Measurements from ENCODE around the gene SH2D3A.
"Not testable (repeated sequence)": the region's sequence is repeated elsewhere in the genome, so short reads cannot be mapped to it uniquely, and the experiment has no call there.

SH2D3A gene

DNA sequence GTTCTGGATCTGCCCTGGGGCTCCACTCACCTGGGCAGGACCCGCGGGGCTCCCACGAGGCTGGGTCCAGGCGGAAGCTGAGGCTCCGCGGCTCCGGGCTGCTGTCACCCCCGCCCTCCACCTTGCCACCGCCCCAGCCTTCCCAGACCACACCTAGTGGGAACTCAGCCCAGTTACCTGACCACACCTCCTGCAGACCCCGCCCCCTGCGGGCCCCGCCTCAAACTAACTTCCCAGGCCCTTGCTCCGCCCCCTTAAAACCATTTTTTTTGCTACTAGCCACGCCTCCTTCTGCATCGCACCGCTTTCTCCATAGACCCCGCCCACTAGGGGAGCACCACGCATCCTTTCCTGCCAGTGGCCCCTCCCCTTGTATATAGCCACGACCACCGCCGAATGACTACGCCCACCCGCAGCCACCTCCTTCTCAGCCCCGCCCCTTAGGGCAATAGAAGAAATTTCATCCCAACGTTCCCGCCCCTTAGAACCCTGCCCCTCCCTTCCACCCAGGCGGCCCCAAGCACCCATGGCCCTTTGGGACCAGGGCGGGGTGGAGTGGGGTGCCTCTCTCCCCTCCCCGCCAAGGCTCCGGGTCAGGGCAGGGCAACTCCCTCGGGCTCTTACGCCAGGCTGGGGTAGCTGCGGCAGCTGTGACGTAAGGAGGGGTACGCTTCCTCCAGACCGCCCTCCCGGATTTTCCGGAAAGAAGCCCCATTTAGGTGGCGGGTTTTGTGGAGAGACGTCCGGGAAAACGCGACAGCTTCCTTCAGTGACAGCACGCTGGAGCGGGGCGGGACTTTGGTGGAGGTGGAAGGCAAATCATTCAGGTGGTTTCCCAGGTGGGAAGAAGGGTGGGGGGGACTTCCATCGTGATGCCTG is at the start of gene SH2D3A:
Gene SH2D3A, minus strand, starts transcription at position 79 of the 879 bp plus-strand sequence. CDS start 3,687 bp downstream, outside the sequence.
- peak; percentile 52 for DNase-seq (ENCODE audit: low spot score)

DNA sequence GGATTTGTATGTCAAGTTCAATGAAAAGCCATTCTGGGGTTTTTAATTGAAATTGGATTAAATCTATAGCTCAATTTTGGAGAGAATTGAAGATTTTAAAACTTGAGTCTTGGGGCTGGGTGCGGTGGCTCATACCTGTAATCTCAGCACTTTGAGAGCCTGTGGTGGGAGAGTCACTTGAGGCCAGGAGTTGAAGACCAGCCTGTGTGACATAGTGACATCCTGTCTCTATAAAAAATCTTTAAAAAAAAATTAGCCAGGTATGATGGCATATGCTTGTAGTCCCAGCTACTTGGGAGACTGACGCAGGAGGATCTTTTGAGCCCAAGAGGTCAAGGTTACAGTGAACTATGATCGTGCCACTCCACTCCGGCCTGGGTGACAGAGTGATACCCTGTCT is 46.4 kb upstream of the SH2D3A start:
- no peak for DNase-seq (ENCODE audit: low spot score)

DNA sequence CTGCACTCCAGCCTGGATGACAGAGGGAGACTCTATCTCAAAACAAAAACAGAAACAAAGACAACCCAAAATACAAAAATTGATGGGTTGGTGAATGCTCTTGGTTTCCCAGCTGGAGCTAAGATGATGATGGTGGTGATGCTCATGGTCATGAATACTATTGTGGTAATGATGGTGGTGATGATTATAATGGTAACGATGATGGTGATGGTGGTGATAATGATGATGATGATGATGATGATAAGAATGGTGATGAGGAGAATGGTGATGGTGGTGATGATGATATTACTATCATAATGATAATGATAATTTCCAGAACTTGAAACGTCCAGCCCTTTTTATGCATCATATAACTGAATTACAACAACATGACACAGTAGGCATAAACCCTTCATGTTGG is 45.4 kb upstream of the SH2D3A start:
- DNase-seq (ENCODE audit: low spot score): no peak

DNA sequence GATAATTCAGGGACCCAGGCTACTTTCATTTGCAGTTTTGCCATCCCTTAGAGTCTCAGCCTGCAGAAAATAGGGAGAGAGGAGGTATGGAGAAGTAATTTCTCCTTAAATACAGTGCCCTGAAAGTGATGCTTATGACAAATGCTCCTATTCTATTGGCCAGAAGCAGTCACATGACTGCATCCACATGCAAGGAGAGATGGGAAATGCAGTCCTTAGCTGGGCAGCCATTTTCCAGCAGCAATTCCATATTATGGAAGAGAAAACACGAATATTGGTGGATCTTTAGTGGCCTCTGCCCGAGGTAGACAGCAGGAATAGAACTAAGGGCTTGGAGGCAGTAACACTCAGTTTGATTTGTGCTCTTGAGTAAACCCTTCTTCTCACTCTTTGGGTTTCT is 44.7 kb upstream of the SH2D3A start:
- DNase-seq (ENCODE audit: low spot score): peak; percentile 46

DNA sequence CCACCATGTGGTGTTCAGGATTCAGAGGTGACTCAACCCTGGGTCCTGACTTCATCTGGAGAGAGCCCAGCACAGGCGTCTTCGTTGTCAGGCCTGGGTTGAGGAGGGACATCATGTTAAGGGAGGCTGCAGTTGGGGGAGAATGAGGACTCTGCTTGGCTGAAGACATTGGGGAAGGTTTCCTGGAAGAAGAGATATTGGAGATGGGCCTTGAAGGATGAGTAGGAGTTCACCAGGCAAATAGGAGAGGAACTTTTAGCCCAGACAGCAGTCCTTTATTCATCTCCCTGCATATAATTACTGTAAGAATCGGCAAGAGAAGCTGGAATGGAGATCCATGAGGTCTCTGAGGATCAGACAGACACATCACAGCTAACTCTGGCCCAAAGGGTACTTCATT is 44.1 kb upstream of the SH2D3A start:
- no peak for DNase-seq (ENCODE audit: low spot score)

DNA sequence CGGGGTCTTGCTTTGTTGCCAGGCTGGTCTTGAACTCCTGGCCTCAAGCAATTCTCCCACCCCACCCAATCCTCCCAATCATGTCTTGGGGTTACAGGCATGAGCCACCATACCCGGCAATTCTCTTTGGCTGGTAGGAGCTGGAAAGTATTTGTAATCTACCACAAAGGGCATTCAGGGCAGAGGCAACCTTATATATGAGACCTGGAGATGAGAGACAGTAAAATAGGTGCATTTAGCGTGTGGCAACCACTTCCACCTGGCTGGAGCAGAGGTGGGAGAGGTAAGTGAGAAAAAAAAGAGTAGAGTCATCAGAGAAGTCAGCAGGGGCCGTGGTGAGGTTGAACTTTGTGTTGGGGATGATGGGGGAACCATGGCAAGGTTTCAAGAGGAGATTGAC is 42.0 kb upstream of the SH2D3A start:
- DNase-seq (ENCODE audit: low spot score): no peak

DNA sequence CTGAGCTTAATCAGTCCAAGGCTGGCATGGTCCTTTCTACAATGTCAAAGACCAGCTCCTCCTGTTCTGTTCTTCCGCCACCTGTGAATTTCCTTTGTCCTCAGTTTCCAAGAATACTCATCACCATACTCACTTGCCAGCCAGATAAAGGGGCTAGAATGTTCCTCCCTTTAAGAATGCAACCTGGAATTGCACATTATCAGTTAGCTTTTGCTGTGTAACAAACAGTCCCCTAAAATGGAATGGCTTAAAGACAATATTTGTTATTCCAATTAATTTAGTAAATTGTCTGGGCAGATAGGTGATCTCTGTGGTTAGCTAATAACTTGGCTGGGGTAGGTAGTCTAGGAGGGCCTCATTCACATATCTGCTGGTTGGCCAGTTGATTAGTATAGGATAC is 41.3 kb upstream of the SH2D3A start:
- no peak for DNase-seq (ENCODE audit: low spot score)

DNA sequence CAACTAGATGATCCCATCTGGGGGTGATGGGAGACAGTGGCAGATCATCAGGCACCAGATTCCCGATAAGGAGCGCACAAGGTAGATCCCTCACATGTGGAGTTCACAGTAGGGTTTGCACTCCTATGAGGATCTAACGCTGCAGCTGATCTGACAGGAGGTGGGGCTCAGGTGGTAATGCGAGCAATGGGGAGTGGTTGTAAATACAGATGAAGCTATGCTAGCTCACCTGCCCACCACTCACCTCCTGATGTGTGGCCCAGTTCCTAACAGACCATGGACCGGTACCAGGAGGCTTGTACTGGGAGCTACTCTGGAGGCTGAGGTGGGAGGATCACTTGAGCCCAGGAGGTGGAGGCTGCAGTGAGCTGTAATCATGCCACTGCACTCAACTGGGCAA is 40.1 kb upstream of the SH2D3A start:
- no peak for DNase-seq (ENCODE audit: low spot score)

DNA sequence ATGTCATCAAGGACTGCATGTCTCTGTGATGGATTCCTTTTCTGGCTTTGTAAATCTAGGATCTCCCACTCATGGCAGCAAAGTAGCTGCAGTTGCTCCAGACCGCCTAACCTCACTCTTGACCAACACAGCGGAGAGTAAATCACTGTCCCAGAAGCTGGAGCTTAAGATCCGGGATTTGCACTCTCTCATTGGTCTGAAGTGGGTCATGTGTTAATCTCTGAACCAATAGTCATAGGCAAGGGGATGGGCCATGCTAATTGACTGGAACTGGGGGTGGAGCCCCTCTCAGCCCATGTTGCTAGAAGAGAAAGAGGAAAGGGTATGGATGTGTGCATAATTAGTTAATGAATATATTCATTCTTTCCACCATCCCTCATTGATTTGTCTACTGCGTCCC is 39.3 kb upstream of the SH2D3A start:
- no peak for DNase-seq (ENCODE audit: low spot score)

DNA sequence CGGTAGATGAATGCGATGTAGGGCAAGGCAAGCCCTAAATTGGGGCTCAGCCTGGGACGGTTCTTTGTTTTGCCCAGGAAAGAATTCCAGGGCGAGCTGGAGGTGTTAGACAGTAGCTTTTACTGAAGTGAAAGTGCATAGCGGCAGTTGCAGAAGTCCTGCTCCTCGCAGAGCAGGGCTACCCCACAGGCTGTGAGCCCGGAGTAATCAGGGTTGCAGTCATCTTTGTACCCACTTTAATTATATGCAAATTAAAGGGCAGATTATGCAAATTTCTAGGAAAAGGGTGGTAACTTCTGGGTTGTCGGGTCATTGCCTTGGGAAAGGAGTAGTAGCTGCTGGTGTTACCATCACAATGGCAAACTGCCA is 35.8 kb upstream of the SH2D3A start:
- no peak for DNase-seq (ENCODE audit: low spot score)

DNA sequence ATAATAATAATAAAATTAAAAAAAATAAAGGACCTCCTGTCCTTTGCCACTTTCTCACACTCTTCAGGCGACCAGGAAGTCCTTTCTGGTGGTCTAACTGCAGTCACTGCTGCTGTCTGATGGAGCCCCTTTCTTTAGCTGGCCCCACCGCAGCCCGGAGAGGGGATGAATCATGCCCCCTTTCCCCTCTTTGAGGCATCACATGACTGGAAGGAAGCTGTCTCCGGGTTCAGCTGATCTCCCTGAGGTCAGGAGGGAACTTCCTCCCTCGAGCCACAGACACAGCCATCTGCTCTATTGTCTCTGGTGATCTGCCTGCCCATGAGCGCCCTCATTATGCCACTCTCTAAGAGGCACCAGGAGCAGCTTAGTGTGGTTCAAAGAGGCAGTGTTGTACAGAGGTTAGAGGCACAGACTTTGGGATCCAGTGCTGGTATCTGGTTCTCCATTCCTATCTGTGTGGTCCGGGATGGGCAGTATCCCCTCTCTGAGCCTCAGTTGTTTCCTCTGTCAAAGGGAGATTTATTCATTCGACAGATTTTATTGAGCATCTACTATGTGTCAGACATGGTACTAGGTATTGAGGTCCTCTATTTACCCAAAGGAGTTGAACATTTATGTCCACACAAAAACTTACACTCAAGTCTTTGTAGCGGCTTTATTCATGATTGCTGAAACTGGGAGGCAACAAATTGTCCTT is 35.3 kb upstream of the SH2D3A start:
- DNase-seq (ENCODE audit: low spot score): no peak

DNA sequence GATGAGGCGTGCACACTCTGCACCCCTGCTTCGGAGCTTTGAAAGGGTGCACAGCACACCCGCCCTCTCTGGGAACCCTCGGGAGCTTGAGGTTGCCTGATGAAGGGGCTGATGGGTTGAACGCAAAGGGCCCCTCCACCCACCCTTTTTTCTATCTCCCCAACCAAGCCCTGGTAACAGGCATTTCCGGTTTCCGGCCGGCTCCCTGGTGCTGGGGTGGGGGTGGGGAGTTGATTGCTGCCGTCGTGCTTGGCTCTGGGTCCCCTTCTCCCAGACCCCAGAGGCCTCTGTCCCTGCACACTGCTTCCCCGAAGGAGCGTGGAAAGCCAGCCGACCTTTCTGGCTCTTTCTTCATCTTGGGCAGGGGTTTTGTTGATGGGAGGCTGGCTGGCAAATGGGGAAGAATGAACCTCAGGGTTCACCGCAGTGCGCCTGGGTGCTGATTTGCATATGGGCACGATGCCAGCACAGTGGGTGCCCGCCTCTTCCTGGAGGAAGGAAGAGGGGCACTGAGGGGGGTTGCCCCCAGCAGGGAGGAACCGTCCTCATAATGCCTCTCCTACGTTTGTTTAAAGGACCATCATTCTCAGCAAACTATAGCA is 34.4 kb upstream of the SH2D3A start:
- no peak for DNase-seq (ENCODE audit: low spot score)

DNA sequence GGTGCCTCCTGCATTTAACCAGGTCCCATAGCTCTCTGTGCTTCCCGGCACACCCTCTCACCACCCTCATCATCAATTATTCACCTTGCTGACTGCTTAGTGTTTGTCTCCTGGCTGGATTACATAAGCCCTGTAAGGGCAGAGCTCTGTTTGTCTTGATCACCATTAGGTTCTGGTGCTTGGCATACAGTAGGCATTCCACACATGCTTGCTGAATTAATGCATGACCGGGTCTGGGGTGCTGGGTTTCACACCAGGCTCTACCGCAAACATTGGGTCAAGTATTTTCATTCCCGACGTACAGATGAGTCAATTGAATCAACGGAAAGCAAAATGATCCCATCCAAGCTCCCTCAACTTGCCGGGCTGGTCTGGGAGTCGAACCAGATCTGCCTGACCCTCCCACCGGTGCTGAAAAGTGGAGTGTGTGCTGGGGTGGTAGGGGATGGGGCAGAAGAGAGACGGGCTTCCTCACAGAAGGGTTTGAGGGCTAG is 33.8 kb upstream of the SH2D3A start:
- no peak for DNase-seq (ENCODE audit: low spot score)

DNA sequence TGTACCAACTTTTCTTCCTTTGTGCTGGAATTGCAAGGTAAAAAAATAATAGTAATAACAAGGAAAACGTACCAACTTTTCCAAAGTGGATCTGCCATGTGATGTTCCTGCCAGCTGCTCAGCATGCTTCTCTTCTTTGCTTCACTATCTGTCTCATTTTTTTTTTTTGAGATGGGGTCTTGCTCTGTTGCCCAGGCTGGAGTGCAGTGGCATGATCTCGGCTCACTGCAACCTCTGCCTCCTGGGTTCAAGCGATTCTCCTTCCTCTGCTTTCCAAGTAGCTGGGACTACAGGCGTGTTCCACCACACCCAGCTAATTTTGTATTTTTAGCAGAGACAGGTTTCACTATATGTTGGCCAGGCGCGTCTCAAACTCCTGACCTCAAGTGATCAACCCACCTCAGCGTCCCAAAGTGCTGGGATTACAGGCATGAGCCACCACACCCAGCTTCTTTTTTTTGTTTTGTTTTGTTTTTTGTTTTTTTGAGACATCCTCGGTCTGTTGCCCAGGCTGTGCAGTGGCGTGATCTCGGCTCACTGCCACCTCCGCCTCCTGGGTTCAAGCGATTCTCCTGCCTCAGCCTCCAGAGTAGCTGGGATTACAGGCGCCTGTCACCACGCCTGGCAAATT is 33.0 kb upstream of the SH2D3A start:
- not testable (repeated sequence) for DNase-seq (ENCODE audit: low spot score)

DNA sequence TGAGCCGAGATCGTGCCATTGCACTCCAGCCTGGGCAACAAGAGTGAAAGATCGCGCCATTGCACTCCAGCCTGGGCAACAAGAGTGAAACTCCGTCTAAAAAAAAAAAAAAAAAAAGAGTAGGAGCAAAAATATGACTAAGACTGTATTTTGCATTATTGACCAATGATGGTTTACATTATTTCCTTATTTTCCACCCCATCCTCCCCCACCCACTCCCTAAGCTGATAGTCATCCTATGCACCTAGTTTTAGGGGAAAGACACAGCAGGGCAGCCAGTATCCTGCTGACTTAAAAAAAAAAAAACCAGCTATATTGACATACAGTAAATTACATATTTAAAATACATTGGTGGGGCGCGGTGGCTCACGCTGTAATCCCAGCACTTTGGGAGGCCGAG is 30.4 kb upstream of the SH2D3A start:
- no peak for DNase-seq (ENCODE audit: low spot score)

DNA sequence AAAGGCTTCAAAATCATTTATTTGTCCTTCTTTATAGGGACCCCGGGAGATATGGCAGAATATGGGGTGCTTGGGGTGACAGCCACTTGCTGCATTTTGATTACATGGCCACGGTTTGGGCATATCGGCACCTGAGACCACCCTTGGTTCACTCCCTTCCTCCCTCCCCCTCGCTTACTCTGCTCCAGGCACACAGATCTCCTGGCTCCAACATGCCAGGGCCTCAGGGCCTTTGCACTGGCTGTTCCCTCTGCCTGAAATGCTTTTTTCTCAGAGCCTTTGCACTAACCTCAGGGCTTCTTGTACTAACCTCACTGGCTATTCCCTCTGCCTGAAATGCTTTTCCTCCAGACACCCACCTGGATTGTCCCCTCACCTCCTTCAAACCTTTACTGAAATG is 29.0 kb upstream of the SH2D3A start:
- DNase-seq (ENCODE audit: low spot score): no peak

DNA sequence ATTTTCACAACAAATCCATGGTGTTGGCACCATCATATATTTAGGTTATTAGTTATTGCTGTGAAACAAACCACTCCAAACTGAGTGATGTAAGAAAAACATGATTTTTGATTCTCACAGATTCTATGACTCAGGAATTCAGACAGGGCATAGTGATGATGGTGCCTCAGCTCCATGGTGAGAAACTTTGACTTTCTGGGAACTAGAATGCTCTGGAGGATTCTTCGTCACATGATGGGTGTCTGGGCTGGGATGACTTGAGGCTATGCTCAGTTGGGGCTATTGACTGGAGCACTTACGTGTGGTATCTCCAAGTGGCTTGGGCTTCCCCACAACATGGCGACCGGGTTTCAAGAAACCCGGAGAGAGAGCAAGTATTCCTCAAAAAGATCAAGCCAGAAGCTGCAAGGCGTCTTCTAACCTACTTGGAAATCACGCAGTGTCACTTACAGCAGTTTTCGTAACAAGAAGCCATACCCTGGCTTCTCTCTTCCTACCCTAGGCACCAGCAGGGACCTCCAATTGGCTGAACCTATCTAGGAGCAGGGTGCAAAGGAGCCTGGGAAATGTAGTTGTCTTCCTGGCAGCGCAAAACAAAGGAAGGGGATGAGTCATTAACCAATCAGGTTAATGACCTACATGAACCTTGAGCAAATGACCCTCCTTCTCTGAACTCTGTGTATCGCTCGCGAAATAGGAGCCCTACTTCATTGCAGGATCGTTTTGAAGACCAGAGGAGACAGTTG is 27.6 kb upstream of the SH2D3A start:
- DNase-seq (ENCODE audit: low spot score): no peak

DNA sequence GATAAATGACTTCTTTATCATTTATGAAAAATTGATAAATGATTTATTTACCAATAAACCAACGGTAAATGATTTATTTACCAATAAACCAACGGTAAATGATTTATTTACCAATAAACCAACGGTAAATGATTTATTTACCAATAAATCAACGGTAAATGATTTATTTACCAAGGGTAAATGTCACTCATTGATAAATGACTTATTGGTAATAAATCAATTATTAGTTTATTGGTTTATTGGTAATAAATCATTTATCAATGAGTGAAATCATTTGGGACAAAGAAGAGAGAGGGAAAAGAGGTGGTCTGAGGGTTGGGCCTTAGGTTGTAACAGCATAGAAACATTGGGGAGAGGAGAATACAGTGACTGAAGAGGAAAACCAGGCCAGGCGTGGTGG is 26.7 kb upstream of the SH2D3A start:
- no peak for DNase-seq (ENCODE audit: low spot score)

DNA sequence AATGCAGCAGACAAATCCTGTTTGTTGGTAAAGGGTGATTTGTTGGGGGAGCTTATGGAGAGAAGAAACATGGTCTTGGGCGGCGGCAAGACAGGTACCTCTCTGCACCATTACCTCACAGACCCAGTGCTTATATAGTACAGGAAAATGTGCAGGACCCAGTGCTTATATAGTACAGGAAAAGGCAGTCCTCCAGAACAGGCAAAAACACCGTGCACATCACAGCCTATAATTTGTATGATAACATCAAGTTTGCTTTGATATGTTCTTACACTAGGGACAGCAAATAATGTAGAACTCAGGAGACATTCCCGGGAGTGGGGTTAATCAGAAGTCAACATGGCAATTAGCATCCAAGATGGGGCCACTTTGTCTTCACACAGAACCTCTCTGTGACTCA is 26.2 kb upstream of the SH2D3A start:
- DNase-seq (ENCODE audit: low spot score): no peak

DNA sequence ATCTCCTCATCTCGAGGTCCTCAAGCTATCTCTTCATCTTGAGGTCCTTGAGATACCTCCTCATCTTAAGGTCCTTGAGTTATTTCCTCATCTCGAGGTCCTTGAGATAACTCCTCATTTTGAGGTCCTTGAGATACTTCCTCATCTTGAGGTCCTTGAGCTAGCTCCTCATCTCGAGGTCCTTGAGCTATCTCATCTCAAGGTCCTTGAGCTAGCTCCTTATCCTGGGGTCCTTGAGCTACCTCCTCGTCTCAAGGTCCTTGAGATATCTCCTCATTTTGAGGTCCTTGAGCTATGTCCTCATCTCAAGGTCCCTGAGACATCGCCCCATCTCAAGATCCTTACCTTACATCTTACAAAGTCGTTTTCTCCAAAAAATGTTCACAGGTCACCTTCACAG is 24.0 kb upstream of the SH2D3A start:
- DNase-seq (ENCODE audit: low spot score): no peak

DNA sequence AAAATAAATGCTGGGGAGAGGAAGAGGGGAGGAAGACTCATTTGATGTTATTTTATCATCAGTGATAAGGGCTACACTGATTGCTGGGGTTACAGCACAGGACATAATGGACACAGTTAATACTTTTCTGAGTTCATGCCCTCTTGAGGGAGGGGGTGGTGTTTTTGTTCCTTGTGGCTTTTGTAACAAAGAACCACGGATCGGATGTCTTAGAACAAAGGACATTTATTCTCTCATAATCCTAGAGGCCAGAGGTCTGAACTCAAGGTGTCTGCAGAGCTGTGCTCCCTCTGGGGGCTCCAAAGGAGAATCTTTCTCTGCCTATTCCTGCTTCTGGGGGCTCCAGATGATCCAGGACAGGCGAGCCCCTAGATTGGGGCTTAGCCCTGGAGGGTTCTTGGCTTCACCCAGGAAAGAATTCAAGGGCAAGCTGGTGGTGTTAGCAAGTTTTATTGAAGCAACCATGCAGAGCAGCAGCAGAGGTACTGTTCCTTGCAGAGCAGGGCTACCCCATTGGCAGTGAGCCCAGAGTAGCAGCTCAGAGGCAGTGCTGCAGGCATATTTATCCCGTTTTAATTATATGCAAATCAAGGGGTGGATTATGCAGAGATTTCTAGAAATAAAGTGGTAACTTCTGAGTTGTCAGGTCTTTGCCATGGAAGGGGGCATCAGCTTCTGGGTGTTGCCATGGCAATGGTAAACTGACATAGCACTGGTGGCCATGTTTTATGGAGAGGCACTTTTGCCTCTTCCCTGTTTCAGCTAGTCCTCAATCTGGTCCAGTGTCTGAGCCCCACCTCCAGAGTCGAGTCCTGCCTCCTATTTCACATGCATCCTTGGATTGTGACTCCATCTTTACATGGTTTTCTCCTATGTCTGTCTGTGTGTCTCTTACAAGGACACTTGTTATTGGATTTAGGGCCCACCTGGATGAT is 23.2 kb upstream of the SH2D3A start:
- DNase-seq (ENCODE audit: low spot score): no peak
